ENCODE data around the gene TMEM131. TPM values are rescaled to one million over a fixed set of nuclear protein-coding genes. Genes with fewer than 3 reads are reported as not detected.

Gene TMEM131
- total and polyA plus RNA-seq, 12 donors, result 13.7 to 57.5 (median 34.0) TPM

- no peaks in the 10 kb centered on the region for H3K4me1 ChIP-seq (replicated peaks in 1 of 2)
- TF ChIP-seq POLR2A (IDR thresholded peaks at IDR 0.05) (no peak), CTCF (IDR thresholded peaks at IDR 0.05) (no peak)
- H3K27me3 ChIP-seq, result no peaks in the 10 kb centered on the region
- no peak overlapping the region for H3K27ac ChIP-seq
- WGBS, 4 donors, result 91 to 95% (median 93%) methylated on average over 9 of the region's 9 CpGs
- DNase-seq, result no peak
- H3K36me3 ChIP-seq (replicated peaks in 1 of 2), result peaks cover 0 to 66% of the 10 kb centered on the region in 2 donors
- H3K9me3 ChIP-seq (replicated peaks in 1 of 3), result no peaks in the 10 kb centered on the region
- H3K4me3 ChIP-seq, result no peak overlapping the region
- intact Hi-C loops (cut with DNase I), result no loop called here
Measured at GRCh38 chr2:97759727-97760407, 235.9 kb downstream of the TMEM131 start.

GRCh38 chr2:97758131-97758705 lies 237.5 kb downstream of the TMEM131 start:
- intact Hi-C loops (cut with DNase I), result no loop called here
- no peaks in the 10 kb centered on the region for H3K4me1 ChIP-seq (replicated peaks in 1 of 2)
- no peaks in the 10 kb centered on the region for H3K27me3 ChIP-seq
- no peak for DNase-seq
- H3K27ac ChIP-seq, result no peak overlapping the region
- TF ChIP-seq CTCF (IDR thresholded peaks at IDR 0.05) (no peak), POLR2A (IDR thresholded peaks at IDR 0.05) (no peak)
- no peak overlapping the region for H3K4me3 ChIP-seq
- H3K9me3 ChIP-seq (replicated peaks in 1 of 3), result no peaks in the 10 kb centered on the region
- WGBS, 4 donors, result 86 to 93% (median 91%) methylated on average over 1 of the region's 1 CpG
- peaks cover 0 to 57% of the 10 kb centered on the region in 2 donors for H3K36me3 ChIP-seq (replicated peaks in 1 of 2)

DNA sequence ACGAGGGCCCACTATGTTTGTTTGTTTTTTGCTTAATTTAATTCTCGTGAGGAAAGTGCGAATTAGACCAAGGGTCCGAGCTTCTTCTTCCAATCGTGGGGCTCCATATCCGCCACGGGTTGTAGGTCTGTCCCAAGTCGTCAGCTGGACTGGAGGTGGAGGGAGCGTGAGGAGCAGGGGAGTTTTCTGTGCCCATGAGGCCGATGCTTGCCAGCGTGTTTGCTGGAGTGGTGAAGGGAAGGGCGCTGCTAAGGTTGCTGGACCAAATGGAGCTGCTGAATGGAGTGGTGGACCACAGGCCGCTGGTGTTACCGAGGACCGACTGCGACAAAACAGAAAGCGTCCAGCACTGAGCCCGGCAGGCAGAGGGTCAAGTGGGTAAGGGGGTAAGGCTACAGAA lies 238.7 kb downstream of the TMEM131 start:
- no peak overlapping the region for H3K4me3 ChIP-seq

DNA sequence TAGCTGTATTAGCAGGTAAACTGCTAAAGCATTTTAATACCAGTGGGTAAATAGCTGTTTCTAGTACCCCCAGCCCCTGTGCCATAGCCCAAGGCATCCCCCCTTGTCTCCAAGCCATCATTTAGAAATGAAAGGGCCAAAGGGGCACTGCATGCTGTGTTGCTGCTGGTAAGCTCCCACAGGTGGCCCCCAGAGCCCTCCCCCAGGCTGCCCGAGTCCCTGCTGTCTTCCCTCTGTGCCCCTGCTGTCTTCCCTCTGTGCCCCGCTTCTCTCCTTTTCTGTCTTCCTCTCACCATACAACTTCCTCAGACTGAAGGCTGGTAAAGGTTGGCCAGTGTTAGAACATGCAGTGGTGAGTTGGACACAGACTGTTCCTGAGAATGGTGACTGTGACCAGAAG lies 240.3 kb downstream of the TMEM131 start:
- Histone ChIP-seq H3K4me1 (replicated peaks in 1 of 2) (no peaks in the 10 kb centered on the region), H3K27me3 (no peaks in the 10 kb centered on the region), H3K9me3 (replicated peaks in 1 of 3) (no peaks in the 10 kb centered on the region), H3K27ac (no peak overlapping the region), H3K36me3 (replicated peaks in 1 of 2) (peaks cover 0 to 36% of the 10 kb centered on the region in 2 donors), H3K4me3 (no peak overlapping the region)
- intact Hi-C loops (cut with DNase I), result no loop called here
- no peak for DNase-seq
- no peak for TF ChIP-seq CTCF (IDR thresholded peaks at IDR 0.05)
- no peak for TF ChIP-seq POLR2A (IDR thresholded peaks at IDR 0.05)
- WGBS, 4 donors, result 91 to 100% (median 94%) methylated on average over 2 of the region's 2 CpGs

More for the DNA sequence above, 238.7 kb downstream of the TMEM131 start:
- no peaks in the 10 kb centered on the region for H3K4me1 ChIP-seq (replicated peaks in 1 of 2)
- no peaks in the 10 kb centered on the region for H3K27me3 ChIP-seq
- intact Hi-C loops (cut with DNase I), result no loop called here
- peaks cover 0 to 52% of the 10 kb centered on the region in 2 donors for H3K36me3 ChIP-seq (replicated peaks in 1 of 2)
- 93 to 96% (median 95%) methylated on average over 18 of the region's 18 CpGs for WGBS, 4 donors
- DNase-seq, result no peak
- H3K27ac ChIP-seq, result no peak overlapping the region
- H3K9me3 ChIP-seq (replicated peaks in 1 of 3), result no peaks in the 10 kb centered on the region
- TF ChIP-seq POLR2A (IDR thresholded peaks at IDR 0.05) (no peak), CTCF (IDR thresholded peaks at IDR 0.05) (no peak)
